ENCODE data around the gene PPP1R1B.

Gene PPP1R1B

GRCh38 chr17:39617446-39618245 lies 9.1 kb upstream of the PPP1R1B start:
- TF ChIP-seq CTCF (IDR thresholded peaks at IDR 0.05; ENCODE audit: insufficient read depth, low read length, poor library complexity, severe bottlenecking) = no peak
- Histone ChIP-seq H3K27me3 (replicated peaks; ENCODE audit: control insufficient read depth, insufficient read depth, low read length) (no peaks in the 10 kb centered on the region), H3K4me3 (replicated peaks; ENCODE audit: low read depth, low read length) (peak overlapping the region; percentile 57), H3K36me3 (ENCODE audit: control insufficient read depth, insufficient read depth, low read length) (no peaks in the 10 kb centered on the region)
- peak; percentile 55 for DNase-seq (ENCODE audit: extremely low read depth, insufficient read length)

GRCh38 chr17:39618246-39618913 lies 8.4 kb upstream of the PPP1R1B start:
- peak overlapping the region; percentile 57 for H3K4me3 ChIP-seq (replicated peaks; ENCODE audit: low read depth, low read length)
- no peak for TF ChIP-seq CTCF (IDR thresholded peaks at IDR 0.05; ENCODE audit: insufficient read depth, low read length, poor library complexity, severe bottlenecking)
- no peaks in the 10 kb centered on the region for H3K27me3 ChIP-seq (replicated peaks; ENCODE audit: control insufficient read depth, insufficient read depth, low read length)
- no peak for DNase-seq (ENCODE audit: extremely low read depth, insufficient read length)
- no peaks in the 10 kb centered on the region for H3K36me3 ChIP-seq (ENCODE audit: control insufficient read depth, insufficient read depth, low read length)

- DNase-seq (ENCODE audit: extremely low read depth, insufficient read length) = no peak
- TF ChIP-seq CTCF (IDR thresholded peaks at IDR 0.05; ENCODE audit: insufficient read depth, low read length, poor library complexity, severe bottlenecking) = no peak
- Histone ChIP-seq H3K36me3 (ENCODE audit: control insufficient read depth, insufficient read depth, low read length) (no peaks in the 10 kb centered on the region), H3K4me3 (replicated peaks; ENCODE audit: low read depth, low read length) (no peak overlapping the region), H3K27me3 (replicated peaks; ENCODE audit: control insufficient read depth, insufficient read depth, low read length) (no peaks in the 10 kb centered on the region)
These were observed 7.6 kb upstream of the PPP1R1B start for GRCh38 chr17:39618956-39619785.

DNA sequence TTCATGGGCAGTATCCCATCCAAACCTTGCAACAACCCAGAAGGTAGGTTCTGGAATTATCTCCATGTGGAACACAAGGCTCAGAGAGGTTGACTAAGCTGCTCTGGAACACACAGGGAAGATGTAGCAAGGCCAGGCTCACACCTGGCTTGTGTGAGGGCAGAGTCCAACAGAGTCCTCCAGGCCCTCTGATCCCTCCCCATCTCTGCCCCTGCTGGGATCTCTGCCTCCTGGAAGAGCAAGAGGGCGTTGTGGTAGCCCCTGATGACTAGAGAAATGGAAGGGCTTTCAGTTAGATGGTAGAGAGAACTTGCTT lies 7.0 kb upstream of the PPP1R1B start:
- no peaks in the 10 kb centered on the region for H3K27me3 ChIP-seq (replicated peaks; ENCODE audit: control insufficient read depth, insufficient read depth, low read length)
- no peak for DNase-seq (ENCODE audit: extremely low read depth, insufficient read length)
- no peak for TF ChIP-seq CTCF (IDR thresholded peaks at IDR 0.05; ENCODE audit: insufficient read depth, low read length, poor library complexity, severe bottlenecking)
- H3K4me3 ChIP-seq (replicated peaks; ENCODE audit: low read depth, low read length) = no peak overlapping the region
- no peaks in the 10 kb centered on the region for H3K36me3 ChIP-seq (ENCODE audit: control insufficient read depth, insufficient read depth, low read length)

- Histone ChIP-seq H3K4me3 (replicated peaks; ENCODE audit: low read depth, low read length) (peak overlapping the region; percentile 34; the same call in 1 of the 2 replicates), H3K36me3 (ENCODE audit: control insufficient read depth, insufficient read depth, low read length) (no peaks in the 10 kb centered on the region), H3K27me3 (replicated peaks; ENCODE audit: control insufficient read depth, insufficient read depth, low read length) (no peaks in the 10 kb centered on the region; the same call in 1 of the 2 replicates)
- TF ChIP-seq CTCF (IDR thresholded peaks at IDR 0.05; ENCODE audit: insufficient read depth, low read length, poor library complexity, severe bottlenecking) = peak; percentile 100
- peak; percentile 79 for DNase-seq (ENCODE audit: extremely low read depth, insufficient read length)
These were observed 5.0 kb upstream of the PPP1R1B start for GRCh38 chr17:39621523-39622379.
